WTC11 (cell line): ENCODE measurements around the gene CD74.

Source experiments
- ATF1 ChIP-seq: sonication (generic); formaldehyde crosslinking; IDR thresholded peaks from 2 replicates; pipeline ENCODE4 v1.8.1; 2023; ENCODE audit warnings: mild to moderate bottlenecking, moderate library complexity, missing genetic modification reagents
- TF ChIP-seq, protein P1 (sequence below): fragments of 200-600 bp; IDR thresholded peaks from 2 replicates; pipeline ENCODE4 v1.8.0; 2022; ENCODE audit warnings: antibody characterized with exemption
- TF ChIP-seq, protein P2 (sequence below): sonication (generic); formaldehyde crosslinking; IDR thresholded peaks from 2 replicates; pipeline ENCODE4 v1.8.1; 2023; ENCODE audit warnings: mild to moderate bottlenecking, missing genetic modification reagents, moderate library complexity

DNA sequence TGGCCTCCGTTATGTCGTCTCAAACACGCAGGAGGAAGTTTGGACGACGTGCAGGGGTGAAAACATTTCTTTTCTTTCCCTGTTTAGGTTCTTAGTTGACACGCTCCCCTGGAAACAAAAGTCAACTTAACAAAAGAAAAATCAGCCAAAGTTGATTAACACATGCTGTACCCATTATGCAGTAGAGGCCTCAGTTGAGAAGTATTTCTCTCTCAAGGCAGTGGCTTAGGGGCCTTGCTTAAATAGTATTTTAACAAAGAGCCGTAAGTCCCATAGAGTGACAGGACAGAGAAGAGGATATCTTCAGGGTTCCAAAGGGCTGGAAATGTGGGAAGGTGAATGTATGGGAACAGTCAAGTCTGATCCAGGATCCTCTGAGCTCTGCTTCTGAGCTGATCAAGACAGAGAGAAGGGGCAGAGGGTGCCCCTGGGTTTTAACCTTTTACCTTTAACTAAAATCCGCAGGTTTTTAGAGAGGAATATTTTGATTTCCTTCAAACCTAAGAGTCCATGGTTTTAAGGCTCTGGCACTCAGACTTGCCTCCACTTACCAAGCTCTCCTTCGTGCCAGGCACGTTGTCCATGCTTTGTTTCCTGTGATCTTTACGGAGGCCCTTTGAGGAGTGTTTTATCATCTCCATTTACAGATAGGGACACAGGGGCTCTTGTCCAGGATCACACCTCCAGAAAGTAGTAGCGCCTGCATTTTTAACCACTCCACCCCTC is 629 bp upstream of the CD74 start:
- TF ChIP-seq, protein P1, sequence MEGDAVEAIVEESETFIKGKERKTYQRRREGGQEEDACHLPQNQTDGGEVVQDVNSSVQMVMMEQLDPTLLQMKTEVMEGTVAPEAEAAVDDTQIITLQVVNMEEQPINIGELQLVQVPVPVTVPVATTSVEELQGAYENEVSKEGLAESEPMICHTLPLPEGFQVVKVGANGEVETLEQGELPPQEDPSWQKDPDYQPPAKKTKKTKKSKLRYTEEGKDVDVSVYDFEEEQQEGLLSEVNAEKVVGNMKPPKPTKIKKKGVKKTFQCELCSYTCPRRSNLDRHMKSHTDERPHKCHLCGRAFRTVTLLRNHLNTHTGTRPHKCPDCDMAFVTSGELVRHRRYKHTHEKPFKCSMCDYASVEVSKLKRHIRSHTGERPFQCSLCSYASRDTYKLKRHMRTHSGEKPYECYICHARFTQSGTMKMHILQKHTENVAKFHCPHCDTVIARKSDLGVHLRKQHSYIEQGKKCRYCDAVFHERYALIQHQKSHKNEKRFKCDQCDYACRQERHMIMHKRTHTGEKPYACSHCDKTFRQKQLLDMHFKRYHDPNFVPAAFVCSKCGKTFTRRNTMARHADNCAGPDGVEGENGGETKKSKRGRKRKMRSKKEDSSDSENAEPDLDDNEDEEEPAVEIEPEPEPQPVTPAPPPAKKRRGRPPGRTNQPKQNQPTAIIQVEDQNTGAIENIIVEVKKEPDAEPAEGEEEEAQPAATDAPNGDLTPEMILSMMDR: no peak
- no peak for TF ChIP-seq ATF1 (CRISPR knock-in tag)
- TF ChIP-seq, protein P2, sequence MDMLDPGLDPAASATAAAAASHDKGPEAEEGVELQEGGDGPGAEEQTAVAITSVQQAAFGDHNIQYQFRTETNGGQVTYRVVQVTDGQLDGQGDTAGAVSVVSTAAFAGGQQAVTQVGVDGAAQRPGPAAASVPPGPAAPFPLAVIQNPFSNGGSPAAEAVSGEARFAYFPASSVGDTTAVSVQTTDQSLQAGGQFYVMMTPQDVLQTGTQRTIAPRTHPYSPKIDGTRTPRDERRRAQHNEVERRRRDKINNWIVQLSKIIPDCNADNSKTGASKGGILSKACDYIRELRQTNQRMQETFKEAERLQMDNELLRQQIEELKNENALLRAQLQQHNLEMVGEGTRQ (CRISPR knock-in tag): no peak
